Measurements from ENCODE around the gene YBX2. TPM values are rescaled to one million over a fixed set of nuclear protein-coding genes. Genes with fewer than 3 reads are reported as not detected.

Gene YBX2
- total RNA-seq, 1 donor from 2014 or later, result 0.77 TPM

Other genes starting within 250 kb of the YBX2 start
- 4.4 TPM for gene CLEC10A, start 214.4 kb downstream of the YBX2 start, total RNA-seq
- gene ASGR2, start 179.8 kb downstream of the YBX2 start, total RNA-seq, result 0.30 TPM
- 0.30 TPM for gene ASGR1, start 115.3 kb downstream of the YBX2 start, total RNA-seq
- gene DLG4, start 74.8 kb downstream of the YBX2 start, total RNA-seq, result 21.3 TPM
- 2,270 TPM for gene ACADVL, start 74.7 kb downstream of the YBX2 start, total RNA-seq
- 23.5 TPM for gene DVL2, start 60.1 kb downstream of the YBX2 start, total RNA-seq
- 29.4 TPM for gene PHF23, start 55.2 kb downstream of the YBX2 start, total RNA-seq
- 456 TPM for gene GABARAP, start 52.2 kb downstream of the YBX2 start, total RNA-seq
- gene CTDNEP1, start 42.9 kb downstream of the YBX2 start, total RNA-seq, result 122 TPM
- gene ELP5, start 42.4 kb downstream of the YBX2 start, total RNA-seq, result 85.3 TPM
- gene CLDN7, start 32.2 kb downstream of the YBX2 start, total RNA-seq, result 1.8 TPM
- gene SLC2A4, start 12.9 kb downstream of the YBX2 start, total RNA-seq, result 170 TPM
- gene EIF5A, start 13.0 kb upstream of the YBX2 start, total RNA-seq, result 311 TPM
- 75.0 TPM for gene GPS2, start 20.7 kb upstream of the YBX2 start, total RNA-seq
- gene NEURL4, start 34.7 kb upstream of the YBX2 start, total RNA-seq, result 34.7 TPM
- 17.3 TPM for gene ACAP1, start 41.9 kb upstream of the YBX2 start, total RNA-seq
- gene KCTD11, start 57.5 kb upstream of the YBX2 start, total RNA-seq, result 3.6 TPM
- not detected for gene TMEM95, start 60.5 kb upstream of the YBX2 start, total RNA-seq
- 2.2 TPM for gene TNK1, start 86.5 kb upstream of the YBX2 start, total RNA-seq
- gene PLSCR3, start 99.9 kb upstream of the YBX2 start, total RNA-seq, result 16.1 TPM
- gene TMEM256, start 109.5 kb upstream of the YBX2 start, total RNA-seq, result 53.5 TPM
- 6.5 TPM for gene NLGN2, start 113.2 kb upstream of the YBX2 start, total RNA-seq
- gene SPEM1, start 125.7 kb upstream of the YBX2 start, total RNA-seq, result not detected
- not detected for gene SPEM2, start 131.0 kb upstream of the YBX2 start, total RNA-seq
- not detected for gene SPEM3, start 134.2 kb upstream of the YBX2 start, total RNA-seq
- 2.1 TPM for gene TMEM102, start 140.8 kb upstream of the YBX2 start, total RNA-seq
- 13.8 TPM for gene FGF11, start 144.9 kb upstream of the YBX2 start, total RNA-seq
- gene CHRNB1, start 150.4 kb upstream of the YBX2 start, total RNA-seq, result 9.6 TPM
- gene ZBTB4, start 185.0 kb upstream of the YBX2 start, total RNA-seq, result 70.9 TPM
- not detected for gene SLC35G6, start 186.8 kb upstream of the YBX2 start, total RNA-seq
- gene POLR2A, start 189.7 kb upstream of the YBX2 start, total RNA-seq, result 39.1 TPM

Data from left ventricle myocardium superior (tissue), 1 donor.